Right ventricle myocardium inferior (tissue), 1 donor: ENCODE data around the gene WDR7. TPM values are rescaled to one million over a fixed set of nuclear protein-coding genes. Genes with fewer than 3 reads are reported as not detected.

Experiments
- ATAC-seq: fragments of 200-7000 bp; cut with Tn5 transposase; one replicate; pipeline ENCODE4 v1.9.1; 2020; ENCODE audit warnings: mild to moderate bottlenecking, moderate library complexity
- DNase-seq: peaks from one replicate; pipeline ENCODE4 v3.0.0; 2021; ENCODE audit errors: missing footprints
- intact Hi-C: fragments of 100-400 bp; cut with DNase I; formaldehyde crosslinking; loops from one replicate; pipeline ENCODE4 v1.11.0; 2022
- total RNA-seq: library from RNA; stranded (reverse); fragmentation: NEBNext Ultra II Directional; extraction: Animal tissue kit (Norgen Biotek cat#: 25700); gene quantifications from one replicate; pipeline ENCODE4 v1.2.1, GENCODE V29; 2021
- donor health status: DM: no; HTN: yes; CAD: no; lungs with severe emphysema.

WDR7 gene
- total RNA-seq, 1 donor from 2014 or later = 21.8 TPM

DNA sequence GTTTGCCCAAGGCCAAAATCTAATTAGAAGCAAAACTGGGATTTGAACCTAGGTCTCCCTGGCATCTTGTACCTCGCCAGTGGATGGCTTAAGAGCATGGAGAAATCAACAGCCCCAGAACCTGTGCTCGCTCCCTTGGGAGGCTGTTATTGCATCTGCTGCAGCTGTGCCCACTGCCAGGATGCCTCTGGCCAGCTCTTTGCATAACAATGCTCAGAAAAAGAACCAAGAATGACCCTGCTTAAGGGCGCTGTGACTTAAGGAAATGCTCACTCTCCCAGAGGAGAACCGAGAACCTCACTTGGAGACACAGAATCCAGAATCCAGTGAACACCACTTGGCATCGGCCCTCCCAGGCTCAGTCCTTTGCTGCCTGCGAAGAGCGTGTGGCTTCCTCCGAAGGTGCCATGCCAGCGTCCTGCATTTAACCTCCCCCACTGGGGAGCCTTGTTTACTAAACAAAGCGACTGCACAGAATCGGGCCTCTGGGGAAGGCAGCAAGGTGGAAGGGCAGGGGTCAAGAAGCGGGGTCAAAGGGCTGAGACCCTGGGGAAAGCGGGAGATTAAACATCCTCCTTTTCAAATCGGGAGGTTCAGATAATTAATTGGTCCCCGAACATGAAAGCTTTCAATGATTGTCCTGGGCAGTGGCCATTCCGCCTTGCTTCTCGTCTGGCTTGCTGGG, 424.7 kb downstream of the WDR7 start:
- ATAC-seq (no peak), DNase-seq (no peak)
- intact Hi-C loops = no loop called here

DNA sequence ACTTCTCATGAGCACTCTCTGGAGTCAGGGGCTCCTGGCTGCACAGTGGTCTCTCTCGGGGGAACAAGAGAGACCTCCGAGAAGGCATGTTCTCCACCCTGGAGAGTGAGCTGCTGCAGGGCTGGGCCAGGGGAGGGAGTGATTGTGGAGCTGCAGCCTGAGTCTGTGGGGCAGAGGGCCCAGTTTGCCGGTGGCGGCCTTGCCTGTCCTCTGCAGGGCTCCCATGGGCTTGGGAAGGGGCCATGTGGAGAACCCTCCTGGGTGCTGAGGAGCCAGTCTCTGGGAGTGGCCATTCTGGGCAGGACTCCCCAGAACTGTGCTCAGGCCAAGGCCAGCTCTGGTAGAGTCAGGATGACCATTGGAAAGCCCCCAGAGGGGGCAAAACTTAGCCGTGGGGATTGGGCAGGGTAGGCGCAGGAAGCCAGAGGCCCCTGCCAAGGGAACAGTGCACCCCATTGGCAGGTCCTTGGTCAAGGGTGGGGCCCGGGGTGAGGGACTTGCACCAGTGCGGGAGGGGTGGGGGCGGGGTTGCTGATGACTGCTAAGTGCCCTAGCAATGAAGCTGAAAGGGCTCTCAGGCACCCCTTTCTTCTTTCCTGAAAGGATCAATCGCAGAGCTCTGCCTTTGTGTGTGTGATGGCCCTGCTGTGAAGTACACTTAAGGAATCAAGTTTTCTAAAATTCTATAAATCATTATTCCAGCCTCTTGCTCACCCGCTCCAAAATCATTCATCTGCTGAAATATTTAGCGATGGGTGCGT, 426.0 kb downstream of the WDR7 start:
- no peak for ATAC-seq
- intact Hi-C loops = no loop called here
- no peak for DNase-seq

DNA sequence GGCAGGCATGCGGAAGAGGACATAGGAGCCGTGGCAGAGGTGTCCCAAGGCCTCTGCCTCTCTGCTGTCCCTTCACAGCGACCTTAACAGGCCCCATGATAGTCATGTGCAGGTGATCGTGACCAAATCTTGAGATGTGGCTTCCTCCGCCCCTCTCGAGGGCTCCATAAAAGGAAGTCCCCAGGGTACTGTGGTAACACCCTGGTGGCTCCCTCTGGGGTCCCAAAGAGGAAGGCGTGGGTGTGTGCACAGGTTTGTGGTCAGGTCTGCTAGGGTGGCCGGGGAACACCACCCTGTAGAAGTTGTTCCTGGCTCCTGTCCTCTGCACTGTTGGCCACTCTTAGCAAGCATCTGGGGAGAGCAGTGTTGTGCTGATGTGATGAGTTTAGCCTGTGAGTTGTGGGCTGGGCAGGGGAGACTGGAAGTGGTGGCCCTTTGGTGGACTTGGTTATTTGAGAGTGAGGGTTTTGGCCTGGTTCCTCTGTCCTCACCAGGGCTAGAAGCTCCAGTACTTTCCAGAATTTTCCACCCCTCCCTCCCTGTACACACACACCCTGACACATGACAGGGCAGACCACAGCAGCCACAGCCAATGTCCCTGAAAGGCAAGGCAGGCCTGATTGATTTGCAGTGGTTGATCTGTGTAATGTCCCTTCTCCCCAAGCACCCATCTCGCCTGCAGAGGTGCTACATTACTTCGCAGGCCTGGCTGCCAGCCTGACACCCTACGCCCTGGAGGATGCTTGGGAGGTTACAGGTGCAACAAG, 426.8 kb downstream of the WDR7 start:
- DNase-seq (no peak), ATAC-seq (no peak)
- intact Hi-C loops = no loop called here

DNA sequence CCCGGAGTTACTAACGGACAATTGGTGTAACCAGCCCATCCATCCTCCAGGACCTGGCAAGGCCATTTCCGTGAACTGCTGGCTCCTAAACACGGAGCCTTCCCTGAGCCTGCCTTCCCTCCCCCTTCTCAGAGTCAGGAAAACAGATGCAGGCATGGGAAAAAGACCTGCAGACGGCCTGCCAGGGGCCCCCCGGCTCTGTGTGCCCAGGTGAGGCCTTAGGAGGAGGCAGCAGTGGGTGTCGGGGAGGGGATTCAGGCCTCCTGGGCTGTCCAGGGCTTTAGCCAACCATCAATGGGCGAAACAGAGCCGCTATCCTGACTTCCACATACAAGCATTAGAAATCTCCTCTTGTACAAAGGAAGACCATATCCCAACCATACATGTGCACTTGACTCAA, 427.5 kb downstream of the WDR7 start:
- DNase-seq (no peak), ATAC-seq (no peak)
- intact Hi-C loops = no loop called here

DNA sequence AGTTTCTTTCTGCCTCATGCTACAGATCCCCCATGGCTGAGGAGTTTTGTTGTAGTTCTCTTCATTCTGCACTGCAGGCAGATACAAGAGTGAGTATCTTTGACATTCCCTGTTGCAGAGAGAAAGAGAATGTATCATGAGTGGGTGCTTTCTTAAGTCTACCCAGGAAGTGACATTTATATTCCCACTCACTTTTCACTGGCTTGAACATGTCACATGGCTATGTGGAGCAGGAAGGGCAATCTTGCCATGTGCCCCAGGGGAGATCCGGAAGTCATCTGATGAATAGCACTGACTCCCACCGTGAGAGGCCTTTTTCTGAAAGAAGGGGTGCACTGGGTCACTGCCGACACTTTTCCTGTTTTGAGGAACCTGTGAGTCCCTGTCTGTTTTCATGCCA, 429.3 kb downstream of the WDR7 start:
- DNase-seq = no peak
- no peak for ATAC-seq
- intact Hi-C loops = no loop called here

DNA sequence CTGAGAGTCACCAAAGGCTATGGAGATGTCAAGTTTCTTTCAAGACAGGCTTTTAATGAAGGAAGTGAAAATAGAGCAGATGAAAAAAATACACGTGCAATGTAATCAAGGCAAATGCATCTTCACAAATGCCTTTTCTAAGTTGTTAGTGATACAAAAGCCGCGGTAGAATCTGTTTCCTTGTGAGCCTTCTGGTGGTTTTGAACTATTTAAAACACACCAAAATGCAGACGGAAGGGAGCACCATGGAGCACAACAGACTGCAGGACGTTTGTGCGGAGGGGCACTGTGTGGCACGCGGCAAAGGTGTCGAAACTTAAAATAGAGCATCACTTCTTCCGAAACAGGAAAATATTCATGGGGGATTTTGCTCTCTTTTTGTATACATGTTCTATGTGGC, 430.7 kb downstream of the WDR7 start:
- ATAC-seq (no peak), DNase-seq (no peak)
- intact Hi-C loops = no loop called here

DNA sequence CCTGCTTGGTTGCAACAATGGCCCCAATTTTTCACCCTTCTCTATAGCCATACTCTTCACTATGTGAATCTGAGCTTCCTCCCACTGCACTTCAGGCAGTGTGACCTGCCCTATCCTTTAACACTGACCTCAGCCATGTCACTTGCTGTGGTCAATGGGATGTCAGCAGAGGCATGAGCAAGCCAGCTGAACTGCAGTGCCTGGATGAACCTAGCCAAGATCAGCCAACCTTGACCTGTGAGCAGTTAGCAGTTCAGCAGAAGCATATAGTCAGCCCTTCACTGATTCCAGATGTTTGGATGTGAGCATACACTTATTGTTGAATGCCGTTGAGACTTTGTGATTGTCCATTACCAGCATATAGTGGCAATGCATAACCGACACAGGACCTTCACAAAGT, 432.3 kb downstream of the WDR7 start:
- DNase-seq (no peak), ATAC-seq (no peak)
- intact Hi-C loops = no loop called here

DNA sequence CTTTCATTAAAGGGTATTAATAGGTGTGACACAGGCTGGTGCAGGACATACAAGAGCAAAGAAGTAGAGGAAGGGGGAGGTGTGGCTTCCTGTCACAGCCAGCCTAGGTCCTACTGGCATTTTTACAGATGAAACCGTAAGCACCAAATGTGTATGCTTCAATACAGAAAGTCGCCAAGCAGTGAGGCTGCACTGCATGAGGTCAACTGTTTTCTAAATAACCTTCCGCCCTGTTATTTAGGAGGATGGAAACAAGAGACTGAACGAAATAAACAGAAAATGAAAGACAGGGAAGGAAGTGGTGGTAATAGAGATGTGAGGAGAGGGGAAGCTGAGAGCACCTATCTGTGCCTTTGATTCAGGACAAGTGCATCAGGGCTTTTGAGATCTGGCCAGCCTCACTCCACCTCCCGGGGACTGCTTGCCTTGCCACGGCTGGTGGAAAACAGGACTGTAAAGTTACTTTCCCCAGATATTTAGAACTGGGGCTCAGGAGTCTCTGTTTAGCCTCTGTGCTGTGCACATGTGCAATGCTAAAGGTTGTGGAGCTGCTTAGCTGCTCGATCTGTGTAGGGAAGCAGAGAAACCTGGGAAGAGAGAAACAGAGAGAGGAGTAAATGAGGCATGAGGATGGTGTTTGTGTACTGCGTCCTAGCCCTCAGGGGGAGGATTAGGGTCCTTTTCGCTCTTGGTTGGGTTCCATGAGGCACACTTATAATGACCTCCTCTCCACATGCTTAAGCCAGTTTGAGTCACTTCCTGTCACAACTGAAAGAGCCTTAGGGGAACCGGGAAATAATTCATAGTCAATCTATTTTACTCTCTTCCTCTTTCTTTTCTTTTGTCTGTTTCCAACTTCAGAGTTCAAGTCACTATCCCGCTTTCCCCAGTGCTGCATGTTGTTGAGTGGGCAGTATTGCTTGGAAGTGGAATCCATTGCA, 433.4 kb downstream of the WDR7 start:
- ATAC-seq = no peak
- no peak for DNase-seq
- intact Hi-C loops = no loop called here

DNA sequence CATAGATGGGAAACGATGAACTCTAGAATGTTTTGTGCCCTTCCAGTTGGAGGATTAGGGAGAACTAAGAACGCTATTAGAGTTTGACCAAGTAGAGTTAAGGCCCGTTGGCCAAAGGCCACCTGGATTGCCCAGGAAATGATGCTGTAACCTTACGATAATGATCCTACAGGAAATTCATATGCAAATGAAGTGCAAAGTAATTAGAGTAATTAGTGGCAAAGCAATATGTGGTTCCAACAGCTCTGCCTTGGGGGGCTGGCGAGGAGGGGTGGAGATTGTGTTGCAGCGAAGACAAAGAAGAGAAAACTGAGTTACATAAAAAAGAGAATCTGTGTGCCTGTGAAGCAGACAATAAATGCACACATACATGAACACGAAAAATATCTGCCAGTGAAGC, 434.2 kb downstream of the WDR7 start:
- no peak for ATAC-seq
- intact Hi-C loops = no loop called here
- DNase-seq = no peak

DNA sequence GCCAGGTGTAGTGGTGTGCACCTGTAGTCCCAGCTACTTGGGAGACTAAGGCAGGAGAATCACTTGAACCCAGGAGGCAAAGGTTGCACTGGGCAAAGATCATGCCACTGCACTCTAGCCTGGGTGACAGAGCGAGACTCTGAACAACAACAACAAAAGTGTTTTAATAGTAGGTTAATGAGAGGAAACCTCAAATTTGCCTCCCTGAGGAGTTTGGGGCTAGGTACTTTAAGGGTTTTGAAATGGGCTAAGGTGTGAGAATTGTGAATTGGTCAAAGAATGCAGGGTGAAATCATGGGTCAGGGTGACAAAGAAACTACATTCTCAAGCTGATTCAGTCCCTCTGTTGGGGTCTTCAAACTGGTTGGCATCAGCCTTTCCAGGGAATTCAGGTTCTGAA, 435.0 kb downstream of the WDR7 start:
- ATAC-seq (no peak), DNase-seq (no peak)
- intact Hi-C loops = no loop called here

Other genes with a start within 250 kb of the WDR7 start
- gene TXNL1, start 12.8 kb upstream of the WDR7 start, total RNA-seq = 106 TPM